ENCODE data around the gene SLX4IP.

GRCh38 chr20:10633718-10634117 is 198.6 kb downstream of the SLX4IP start:
- TF ChIP-seq EZH2 (IDR thresholded peaks at IDR 0.05; ENCODE audit: borderline replicate concordance, insufficient read depth, low read depth, low read length, poor library complexity, severe bottlenecking): no peak
- no peak for TF ChIP-seq CTCF (IDR thresholded peaks at IDR 0.05)

Measured in B cell (primary cell).